ENCODE data around the gene FYN.
"Not testable (repeated sequence)": the region's sequence is repeated elsewhere in the genome, so short reads cannot be mapped to it uniquely, and the experiment has no call there.

The FYN gene

GRCh38 chr6:111805511-111806164 lies 67.6 kb downstream of the FYN start:
- no peak for DNase-seq

DNA sequence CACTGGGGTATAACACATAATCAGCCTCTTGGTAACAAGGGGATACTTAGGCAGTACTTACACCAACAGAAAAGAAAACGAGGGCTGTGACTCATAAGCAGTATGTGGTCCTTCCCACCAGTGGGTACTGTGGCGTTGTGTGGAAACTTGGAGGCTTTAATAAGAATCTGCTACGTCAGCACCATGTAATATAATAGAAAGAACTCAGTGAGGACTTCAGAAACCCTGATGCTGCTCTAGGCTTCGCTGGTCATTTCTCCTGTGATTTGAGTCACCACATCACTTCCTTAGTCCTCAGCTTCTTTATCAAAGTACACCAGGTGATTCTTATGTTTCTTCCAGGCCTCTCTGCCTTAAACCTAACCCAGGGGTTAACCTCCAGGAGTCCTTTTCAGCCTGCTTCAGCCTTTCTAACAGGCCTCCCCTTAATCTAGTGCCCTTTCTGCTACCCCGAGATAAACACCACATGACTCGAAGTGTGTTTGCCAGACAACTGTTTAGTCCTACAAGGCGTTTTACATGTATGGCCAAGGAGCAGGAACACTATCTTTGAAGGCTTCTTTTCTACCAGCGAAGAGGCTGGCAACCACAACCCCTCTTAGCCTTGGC lies 68.5 kb downstream of the FYN start:
- DNase-seq = no peak

GRCh38 chr6:111803804-111804203 lies 69.4 kb downstream of the FYN start:
- no peak for DNase-seq

GRCh38 chr6:111803371-111803770 lies 69.9 kb downstream of the FYN start:
- DNase-seq = no peak

GRCh38 chr6:111802720-111803330 lies 70.4 kb downstream of the FYN start:
- DNase-seq = no peak

GRCh38 chr6:111802015-111802414 lies 71.2 kb downstream of the FYN start:
- no peak for DNase-seq

DNA sequence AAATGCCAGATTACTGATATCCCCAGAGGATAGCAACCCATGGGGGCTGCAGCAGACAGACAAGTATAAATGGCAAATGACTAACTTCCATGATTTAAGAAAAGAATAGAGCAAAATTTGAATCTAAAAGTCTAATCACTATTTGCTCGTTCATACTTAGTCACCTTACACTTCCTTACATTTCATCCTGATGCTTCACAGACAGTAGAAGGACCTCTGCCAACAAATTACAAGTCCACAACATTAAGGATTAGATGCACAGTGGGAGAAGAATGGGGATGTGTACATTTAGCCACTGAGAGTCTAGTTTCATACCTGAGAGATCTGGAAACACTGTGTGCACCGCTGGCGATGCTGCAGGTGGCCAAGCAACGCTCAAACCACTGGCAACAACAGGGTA lies 72.4 kb downstream of the FYN start:
- no peak for DNase-seq

DNA sequence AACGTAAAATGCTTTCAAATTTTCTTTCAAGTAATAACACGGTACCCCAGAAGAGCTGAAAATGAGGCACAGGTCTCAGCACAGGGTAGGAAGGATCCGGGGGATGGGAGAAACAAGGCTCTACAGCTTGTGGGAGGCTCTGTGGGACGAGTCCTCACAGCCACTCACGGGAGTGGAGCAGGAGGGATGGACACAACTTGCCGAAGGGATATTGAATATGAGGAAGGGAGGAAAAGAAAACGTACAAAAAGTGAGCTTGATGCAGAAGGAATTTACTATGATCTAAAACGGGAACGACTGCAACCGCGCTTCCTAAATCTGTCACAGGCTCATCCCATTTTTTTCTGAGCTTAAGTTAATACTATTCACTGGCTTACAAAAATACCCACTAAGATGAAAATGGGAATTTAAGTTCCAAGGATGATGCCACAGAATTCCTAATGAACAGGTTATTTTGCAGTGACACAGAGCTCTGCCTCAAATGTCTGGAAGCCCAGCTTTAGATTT lies 72.9 kb downstream of the FYN start:
- DNase-seq = no peak

DNA sequence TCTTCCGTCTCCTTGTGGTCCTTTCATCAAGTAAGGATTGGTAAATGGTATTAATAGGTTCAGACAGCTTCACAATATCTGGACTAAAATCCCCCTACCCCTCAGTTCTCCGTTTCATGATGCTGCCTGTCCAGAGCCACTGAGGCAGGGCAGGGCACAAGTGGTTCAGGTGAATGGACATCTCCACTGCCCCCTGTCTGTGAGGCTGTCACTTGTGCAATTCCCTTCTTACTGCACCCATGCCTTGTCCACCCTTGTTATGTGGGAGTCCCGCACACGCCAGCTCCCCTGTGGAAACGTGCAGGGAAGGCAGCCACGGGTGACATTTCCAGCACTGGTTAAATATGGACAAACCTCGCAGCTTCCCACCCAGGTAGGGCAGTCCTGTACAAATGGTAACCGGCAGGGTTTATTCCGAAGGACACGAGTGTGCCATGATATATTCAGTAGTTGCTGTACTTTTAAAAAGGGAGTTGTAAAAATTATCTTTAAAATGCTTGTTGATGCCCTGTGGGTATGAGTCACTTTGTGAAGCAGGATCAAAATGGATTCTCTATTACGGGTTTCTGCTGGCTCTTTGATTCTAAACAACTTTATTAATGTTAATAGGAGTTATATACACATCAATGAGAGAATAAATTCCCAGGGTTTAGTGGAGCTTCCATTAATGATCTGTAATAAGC lies 73.5 kb downstream of the FYN start:
- no peak for DNase-seq

GRCh38 chr6:111798281-111798725 lies 74.9 kb downstream of the FYN start:
- DNase-seq = no peak

GRCh38 chr6:111796310-111796918 lies 76.8 kb downstream of the FYN start:
- no peak for DNase-seq

DNA sequence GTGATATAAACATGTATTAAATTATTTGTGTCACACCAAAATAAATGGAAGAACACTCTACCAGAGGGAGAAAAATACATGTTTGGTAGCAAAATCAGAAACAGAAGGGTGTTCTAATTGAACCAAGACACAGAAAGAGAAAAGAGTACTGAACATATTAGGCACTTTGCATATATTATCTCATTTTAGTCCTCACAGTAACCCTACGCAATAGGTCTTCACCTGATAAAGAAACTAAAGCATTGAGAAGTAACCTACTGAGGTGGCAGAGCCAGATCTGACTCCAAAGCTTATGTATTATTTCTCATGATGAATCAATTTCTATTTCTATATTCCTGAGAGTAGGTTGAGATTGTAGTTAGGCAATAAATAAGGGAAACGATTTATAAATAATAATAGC lies 77.7 kb downstream of the FYN start:
- DNase-seq = no peak

- no peak for DNase-seq
Observed at GRCh38 chr6:111794727-111795452, 78.4 kb downstream of the FYN start.

DNA sequence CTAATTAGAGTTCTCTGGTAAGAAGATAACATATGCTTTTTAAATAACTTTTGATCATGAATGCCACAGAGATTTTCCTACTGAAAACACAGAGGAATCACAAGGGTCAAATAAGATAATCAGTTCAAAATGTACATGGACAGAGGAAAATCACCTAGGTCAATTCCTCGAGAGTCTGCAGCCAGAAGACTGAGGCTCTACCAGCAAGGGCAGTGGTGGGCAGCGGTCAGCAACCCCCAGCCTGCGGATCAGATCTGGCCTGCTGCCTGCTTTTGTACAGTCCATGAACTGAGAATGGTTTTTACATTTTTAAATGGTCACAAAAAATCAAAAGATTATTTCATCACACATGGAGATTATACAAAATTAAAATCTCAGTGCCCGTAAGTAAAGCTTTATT lies 79.0 kb downstream of the FYN start:
- DNase-seq = no peak

DNA sequence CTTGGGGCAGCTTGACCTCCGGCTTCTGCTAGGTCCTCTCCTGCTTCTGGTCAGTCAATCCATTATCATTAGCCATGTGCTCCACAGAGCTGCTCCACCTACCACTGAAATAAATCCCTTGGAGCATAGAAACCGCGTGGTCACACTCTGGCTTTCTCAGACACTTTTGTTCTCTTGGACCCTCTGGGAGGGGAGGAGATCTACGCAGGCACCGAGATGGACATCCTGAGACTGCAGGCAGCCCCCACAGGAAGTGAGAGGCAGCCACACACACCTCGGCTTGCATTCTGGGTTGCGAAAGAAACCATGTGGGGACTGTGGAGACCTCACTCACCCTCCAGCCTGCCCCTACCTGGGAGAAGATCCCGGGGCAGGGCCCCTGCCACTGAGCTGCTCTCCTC lies 79.5 kb downstream of the FYN start:
- DNase-seq = no peak

DNA sequence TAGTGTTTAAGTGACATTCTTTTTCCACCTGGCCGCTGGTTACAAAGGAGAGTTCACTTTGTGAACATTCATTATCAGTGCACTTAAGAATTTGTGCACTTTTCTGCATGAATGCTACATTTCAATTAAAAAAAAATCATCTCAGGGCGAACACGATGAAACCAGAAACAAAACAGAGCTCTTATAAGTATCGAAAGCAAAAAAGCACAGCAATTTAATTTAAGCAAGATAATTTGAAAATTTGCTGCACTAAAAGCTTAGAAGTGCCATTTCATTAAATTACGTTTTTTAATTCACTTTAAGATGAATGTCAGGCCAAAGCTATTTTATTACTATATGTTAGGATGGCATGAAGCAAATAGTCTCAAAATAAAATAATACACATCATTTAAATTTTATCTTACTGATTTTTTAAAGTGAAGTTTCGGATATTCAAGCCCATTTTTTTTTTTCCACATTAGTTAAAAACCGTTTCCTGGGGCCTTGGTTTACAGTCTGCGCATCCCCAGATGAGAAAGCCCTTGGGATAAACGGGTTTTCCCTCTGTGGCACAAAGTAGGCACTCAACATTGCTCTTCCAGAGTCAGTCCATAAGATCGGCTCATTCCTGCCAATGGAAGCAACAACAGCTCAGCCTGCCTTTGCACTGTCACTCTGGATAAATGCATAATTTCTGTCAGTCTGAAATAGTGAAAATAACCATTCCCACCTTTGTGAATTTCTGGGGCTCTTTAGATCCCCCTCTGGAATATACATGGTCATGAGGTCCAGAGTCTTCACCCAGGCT lies 80.1 kb downstream of the FYN start:
- no peak for DNase-seq

DNA sequence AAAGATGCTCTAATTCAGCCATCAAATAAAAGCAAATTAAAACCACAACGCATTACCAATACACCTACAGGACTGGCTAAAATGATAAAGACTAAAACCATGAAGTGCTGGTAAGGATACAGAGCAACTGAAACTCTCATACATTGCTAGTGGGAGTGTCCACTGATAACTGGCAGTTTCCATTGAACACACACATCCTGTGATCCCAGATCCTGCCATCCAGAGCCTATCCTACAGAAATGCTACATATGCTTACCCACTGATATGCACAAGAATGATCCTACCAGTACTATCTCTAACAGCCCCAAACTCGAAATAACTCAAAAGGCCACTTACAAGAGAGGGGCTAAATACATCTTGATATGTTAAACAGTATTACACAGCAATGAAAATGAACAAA lies 81.0 kb downstream of the FYN start:
- no peak for DNase-seq

DNA sequence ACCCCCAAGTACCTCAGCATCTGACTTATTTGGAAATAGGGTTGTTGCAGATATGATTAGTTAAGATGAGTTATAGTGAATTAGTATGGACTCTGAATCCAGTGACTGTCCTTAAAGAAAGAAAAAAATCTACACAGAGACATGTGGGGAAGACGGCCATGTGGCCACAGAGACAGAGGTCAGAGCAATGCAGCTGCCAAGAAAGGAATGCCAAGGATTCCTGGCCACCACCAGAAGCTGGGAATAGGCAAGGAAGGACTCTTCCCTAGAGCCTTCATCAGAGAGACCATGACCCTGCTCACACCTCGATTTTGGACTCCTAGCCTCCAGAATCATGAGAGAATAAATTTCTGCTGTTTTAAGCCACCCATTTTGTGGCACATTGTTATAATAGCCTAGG lies 81.8 kb downstream of the FYN start:
- no peak for DNase-seq

GRCh38 chr6:111789598-111789997 lies 83.7 kb downstream of the FYN start:
- DNase-seq = no peak

- no peak for DNase-seq
Observed at GRCh38 chr6:111788379-111789276, 84.6 kb downstream of the FYN start.

DNA sequence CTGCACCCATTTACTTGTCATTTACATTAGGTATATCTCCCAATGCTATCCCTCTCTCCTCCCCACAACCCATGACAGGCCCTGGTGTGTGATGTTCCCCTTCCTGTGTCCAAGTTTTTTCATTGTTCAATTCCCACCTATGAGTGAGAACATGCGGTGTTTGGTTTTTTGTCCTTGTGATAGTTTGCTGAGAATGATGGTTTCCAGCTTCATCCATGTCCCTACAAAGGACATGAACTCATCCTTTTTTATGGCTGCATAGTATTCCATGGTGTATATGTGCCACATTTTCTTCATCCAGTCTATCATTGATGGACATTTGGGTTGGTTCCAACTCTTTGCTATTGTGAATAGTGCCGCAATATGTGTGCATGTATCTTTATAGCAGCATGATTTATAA lies 87.1 kb downstream of the FYN start:
- not testable (repeated sequence) for DNase-seq

Measured in SIG-M5 (cell line).